ENCODE results near the gene NOD1.

DNA sequence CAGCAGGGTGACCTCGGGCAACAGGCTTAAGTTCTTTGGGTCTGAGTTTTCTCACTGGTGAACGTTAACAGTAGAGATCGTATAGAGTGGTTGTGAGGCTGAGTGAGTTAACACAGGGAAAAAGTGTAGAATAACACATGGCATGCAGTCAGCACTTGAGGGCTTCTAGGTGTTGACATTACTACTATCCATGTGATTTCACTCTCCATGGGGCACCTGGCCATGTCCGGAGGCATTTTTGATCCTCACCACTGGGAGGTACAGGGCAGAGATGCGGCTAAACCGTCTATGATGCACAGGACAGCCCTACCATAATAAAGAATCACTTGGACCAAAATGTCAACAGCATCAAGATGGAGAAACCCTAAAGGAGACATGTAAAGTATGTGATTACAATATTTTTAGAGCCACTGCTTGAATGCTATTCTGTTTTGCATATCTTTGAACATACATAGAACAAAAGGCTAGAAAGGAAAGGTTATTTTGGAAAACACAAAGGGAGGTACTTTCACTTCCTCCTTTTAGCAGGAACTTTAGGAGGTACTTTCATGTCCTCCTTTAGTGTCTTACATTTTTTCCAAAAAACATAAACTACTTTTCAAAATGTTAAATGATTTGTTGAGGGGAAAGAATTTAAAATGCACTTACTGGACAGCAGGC lies 44.3 kb downstream of the NOD1 start:
- TF ChIP-seq ZNF565 (CRISPR knock-in tag; conservative IDR thresholded peaks at IDR 0.05; ENCODE audit: low read depth), result no peak
- no peak for TF ChIP-seq ZNF8 (CRISPR knock-in tag; IDR thresholded peaks at IDR 0.05)
- TF ChIP-seq GLIS3 (CRISPR knock-in tag; IDR thresholded peaks at IDR 0.05), result no peak
- TF ChIP-seq ESRRG (CRISPR knock-in tag; IDR thresholded peaks at IDR 0.05), result no peak
- TF ChIP-seq TOX (CRISPR knock-in tag; IDR thresholded peaks at IDR 0.05; ENCODE audit: borderline replicate concordance), result no peak
